Ishikawa (cell line): Measurements from ENCODE around the gene ANKRD40CL.

Experiments
- CEBPB ChIP-seq: IDR thresholded peaks from 2 replicates; pipeline ENCODE4 v1.6.1; 2012
- CREB1 ChIP-seq: IDR thresholded peaks from 2 replicates; pipeline ENCODE4 v1.6.1; 2012; ENCODE audit warnings: low read depth
- EGR1 ChIP-seq: IDR thresholded peaks from 2 replicates; pipeline ENCODE4 v1.6.1; 2012
- EP300 ChIP-seq: IDR thresholded peaks from 2 replicates; pipeline ENCODE4 v1.6.1; 2012; ENCODE audit warnings: borderline replicate concordance
- FOXM1 ChIP-seq: IDR thresholded peaks from 2 replicates; pipeline ENCODE4 v1.6.1; 2012; ENCODE audit warnings: low read depth, borderline replicate concordance
- MAX ChIP-seq: IDR thresholded peaks from 2 replicates; pipeline ENCODE4 v1.6.1; 2012
- NFIC ChIP-seq: IDR thresholded peaks from 2 replicates; pipeline ENCODE4 v1.6.1; 2012
- RAD21 ChIP-seq: IDR thresholded peaks from 2 replicates; pipeline ENCODE4 v1.6.1; 2012; ENCODE audit warnings: low read depth
- TAF1 ChIP-seq: IDR thresholded peaks from 2 replicates; pipeline ENCODE4 v1.6.1; 2012; ENCODE audit warnings: low read depth, mild to moderate bottlenecking
- TCF12 ChIP-seq: IDR thresholded peaks from 2 replicates; pipeline ENCODE4 v1.6.1; 2012; ENCODE audit warnings: low read depth
- TEAD4 ChIP-seq: IDR thresholded peaks from 2 replicates; pipeline ENCODE4 v1.6.1; 2012
- YY1 ChIP-seq: IDR thresholded peaks from 2 replicates; pipeline ENCODE4 v1.6.1; 2012; ENCODE audit warnings: low read depth
- ZBTB7A ChIP-seq: IDR thresholded peaks from 2 replicates; pipeline ENCODE4 v1.6.1; 2012; ENCODE audit warnings: low read depth
- TF ChIP-seq, protein P1 (sequence below): IDR thresholded peaks from 2 replicates; pipeline ENCODE4 v1.6.1; 2012; ENCODE audit warnings: low read depth, mild to moderate bottlenecking
- TF ChIP-seq, protein P2 (sequence below): IDR thresholded peaks from 2 replicates; pipeline ENCODE4 v1.6.1; 2012

ANKRD40CL gene

DNA sequence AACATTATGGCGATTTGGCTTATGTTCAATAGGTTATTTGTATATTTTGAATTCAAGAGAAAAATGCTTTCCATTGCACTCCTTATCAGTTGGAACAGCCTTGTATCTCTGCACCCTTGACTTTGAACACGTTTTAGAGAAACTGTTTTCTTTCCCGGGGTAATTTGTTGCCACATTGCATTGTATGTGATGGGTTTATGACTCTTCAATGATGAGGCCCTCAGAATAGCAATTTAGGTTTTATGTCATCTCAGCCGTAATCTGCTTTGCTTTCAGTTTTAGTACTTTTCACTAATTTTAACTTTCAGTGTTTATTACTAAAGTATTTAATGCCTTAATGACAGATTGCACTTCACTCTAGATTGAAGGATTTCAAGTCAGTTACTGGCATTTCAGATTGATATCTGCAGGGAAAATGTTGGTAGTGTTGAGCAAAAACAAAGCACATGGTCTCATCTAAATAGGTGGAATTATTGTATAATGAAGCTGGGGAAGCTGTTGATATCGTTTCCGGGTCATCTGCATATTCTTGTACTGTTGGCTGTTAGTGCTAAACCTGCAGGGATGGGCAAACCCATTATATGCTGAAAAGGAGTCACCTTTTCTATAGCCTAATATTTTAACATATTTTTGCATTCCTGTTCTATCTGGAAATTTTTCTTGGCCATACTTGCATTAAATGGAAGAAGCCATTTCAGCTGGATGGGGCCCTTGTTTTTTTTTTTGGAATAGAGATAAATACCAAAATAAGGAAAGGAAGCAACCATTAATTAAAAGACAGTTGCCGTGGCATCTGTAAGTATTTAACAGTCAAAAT, 45.9 kb downstream of the ANKRD40CL start:
- TF ChIP-seq TCF12 (no peak), RAD21 (no peak), CREB1 (no peak), EGR1 (no peak), MAX (no peak), EP300 (no peak), FOXM1 (no peak), NFIC (no peak), TAF1 (no peak), CEBPB (no peak), YY1 (no peak), TEAD4 (no peak), ZBTB7A (no peak)
- TF ChIP-seq, protein P1, sequence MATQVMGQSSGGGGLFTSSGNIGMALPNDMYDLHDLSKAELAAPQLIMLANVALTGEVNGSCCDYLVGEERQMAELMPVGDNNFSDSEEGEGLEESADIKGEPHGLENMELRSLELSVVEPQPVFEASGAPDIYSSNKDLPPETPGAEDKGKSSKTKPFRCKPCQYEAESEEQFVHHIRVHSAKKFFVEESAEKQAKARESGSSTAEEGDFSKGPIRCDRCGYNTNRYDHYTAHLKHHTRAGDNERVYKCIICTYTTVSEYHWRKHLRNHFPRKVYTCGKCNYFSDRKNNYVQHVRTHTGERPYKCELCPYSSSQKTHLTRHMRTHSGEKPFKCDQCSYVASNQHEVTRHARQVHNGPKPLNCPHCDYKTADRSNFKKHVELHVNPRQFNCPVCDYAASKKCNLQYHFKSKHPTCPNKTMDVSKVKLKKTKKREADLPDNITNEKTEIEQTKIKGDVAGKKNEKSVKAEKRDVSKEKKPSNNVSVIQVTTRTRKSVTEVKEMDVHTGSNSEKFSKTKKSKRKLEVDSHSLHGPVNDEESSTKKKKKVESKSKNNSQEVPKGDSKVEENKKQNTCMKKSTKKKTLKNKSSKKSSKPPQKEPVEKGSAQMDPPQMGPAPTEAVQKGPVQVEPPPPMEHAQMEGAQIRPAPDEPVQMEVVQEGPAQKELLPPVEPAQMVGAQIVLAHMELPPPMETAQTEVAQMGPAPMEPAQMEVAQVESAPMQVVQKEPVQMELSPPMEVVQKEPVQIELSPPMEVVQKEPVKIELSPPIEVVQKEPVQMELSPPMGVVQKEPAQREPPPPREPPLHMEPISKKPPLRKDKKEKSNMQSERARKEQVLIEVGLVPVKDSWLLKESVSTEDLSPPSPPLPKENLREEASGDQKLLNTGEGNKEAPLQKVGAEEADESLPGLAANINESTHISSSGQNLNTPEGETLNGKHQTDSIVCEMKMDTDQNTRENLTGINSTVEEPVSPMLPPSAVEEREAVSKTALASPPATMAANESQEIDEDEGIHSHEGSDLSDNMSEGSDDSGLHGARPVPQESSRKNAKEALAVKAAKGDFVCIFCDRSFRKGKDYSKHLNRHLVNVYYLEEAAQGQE: no peak
- TF ChIP-seq, protein P2, sequence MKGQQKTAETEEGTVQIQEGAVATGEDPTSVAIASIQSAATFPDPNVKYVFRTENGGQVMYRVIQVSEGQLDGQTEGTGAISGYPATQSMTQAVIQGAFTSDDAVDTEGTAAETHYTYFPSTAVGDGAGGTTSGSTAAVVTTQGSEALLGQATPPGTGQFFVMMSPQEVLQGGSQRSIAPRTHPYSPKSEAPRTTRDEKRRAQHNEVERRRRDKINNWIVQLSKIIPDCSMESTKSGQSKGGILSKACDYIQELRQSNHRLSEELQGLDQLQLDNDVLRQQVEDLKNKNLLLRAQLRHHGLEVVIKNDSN: no peak

DNA sequence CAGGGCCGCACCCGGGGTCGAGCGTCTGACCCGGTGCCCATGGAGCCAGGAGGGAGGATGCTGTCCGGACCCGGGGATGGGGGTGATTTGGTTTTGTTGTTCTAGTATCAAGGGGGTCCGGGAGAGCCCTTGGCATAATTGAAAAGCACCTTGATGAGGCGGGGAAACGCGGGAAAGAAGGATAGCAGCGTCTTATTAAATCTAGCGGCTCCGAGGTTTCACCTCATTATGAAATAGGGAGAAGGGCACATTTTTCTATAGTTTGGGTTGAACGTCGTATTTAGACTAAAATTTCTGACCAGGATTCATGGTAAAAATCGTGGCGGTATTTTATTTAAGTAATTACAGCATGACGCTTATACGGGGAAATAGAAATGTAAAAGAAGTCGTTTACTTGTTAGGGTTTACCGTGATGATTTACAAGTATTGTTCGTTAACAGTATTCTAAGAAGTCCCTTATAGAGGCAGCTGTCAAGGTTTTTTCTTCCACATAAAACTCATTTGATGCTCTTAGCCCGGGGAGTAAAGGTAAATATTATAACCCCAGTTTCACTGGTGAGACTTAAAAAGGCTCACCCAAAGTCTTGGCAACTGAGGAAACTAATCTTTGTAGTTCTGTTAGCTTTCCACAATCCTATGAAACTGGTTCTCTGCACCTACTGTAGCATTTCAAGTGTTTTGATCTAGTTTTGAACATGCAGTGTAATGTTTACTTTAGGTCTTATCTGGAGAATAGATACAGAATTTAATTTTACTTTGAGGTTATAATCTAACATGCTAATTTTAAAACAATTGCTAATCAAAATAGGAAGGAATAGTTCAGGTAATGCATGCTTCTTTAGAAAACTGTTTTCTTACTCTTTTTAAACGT, 47.2 kb downstream of the ANKRD40CL start:
- no peak for TF ChIP-seq EP300
- TF ChIP-seq YY1: no peak
- TF ChIP-seq TAF1: no peak
- no peak for TF ChIP-seq EGR1
- no peak for TF ChIP-seq RAD21
- TF ChIP-seq FOXM1: no peak
- TF ChIP-seq CEBPB: no peak
- no peak for TF ChIP-seq CREB1
- TF ChIP-seq, protein P1: no peak
- no peak for TF ChIP-seq TEAD4
- no peak for TF ChIP-seq MAX
- TF ChIP-seq NFIC: no peak
- no peak for TF ChIP-seq ZBTB7A
- TF ChIP-seq, protein P2: no peak
- TF ChIP-seq TCF12: no peak

GRCh38 chr17:50719144-50719923, 48.0 kb downstream of the ANKRD40CL start, which contains the start of gene LUC7L3:
LUC7L3 (plus strand) TSS chr17:50719603; CDS start chr17:50719733, 130 bp downstream.
- peak; percentile 94 for TF ChIP-seq YY1
- TF ChIP-seq ZBTB7A: no peak
- TF ChIP-seq RAD21: no peak
- peak; percentile 30; the same call in 1 of the 2 replicates for TF ChIP-seq EGR1
- TF ChIP-seq, protein P1: no peak
- peak; percentile 56; the same call in 1 of the 2 replicates for TF ChIP-seq TCF12
- no peak for TF ChIP-seq CREB1
- TF ChIP-seq TEAD4: peak; percentile 50
- TF ChIP-seq, protein P2: peak; percentile 31
- TF ChIP-seq MAX: peak; percentile 96
- peak; percentile 74 for TF ChIP-seq TAF1
